CD4-positive, alpha-beta T cell (primary cell): ENCODE data around the gene C20orf96. TPM values are rescaled to one million over a fixed set of nuclear protein-coding genes. Genes with fewer than 3 reads are reported as not detected.

Source experiments
- ATAC-seq: fragments of 200-7000 bp; cut with Tn5 transposase; one replicate; pipeline ENCODE4 v1.10.0; 2022; ENCODE audit warnings: mild to moderate bottlenecking; ENCODE audit not compliant: poor library complexity
- CTCF ChIA-PET: fragments of 350-600 bp; sonication (Branson Sonifier 250); formaldehyde crosslinking; loops from one replicate; lab custom pipeline; 2021; ENCODE audit warnings: antibody characterized with exemption, inconsistent platforms; lab: Charles Lee
- POLR2A ChIA-PET: fragments of 350-600 bp; sonication (Branson Sonifier 250); formaldehyde crosslinking; loops from one replicate; lab custom pipeline; 2021; ENCODE audit warnings: antibody characterized with exemption, inconsistent platforms; lab: Charles Lee
- DNase-seq, 14 experiments: peaks; one replicate each; pipeline ENCODE4 v3.0.0-alpha.2; 2013 to 2020; ENCODE audit warnings: mixed read lengths in 2 of 14
- H3K27ac ChIP-seq, 2 donors: one replicate each; pipeline versions ENCODE4 v1.5.1 to v1.7.0; 2013; ENCODE audit warnings: low read length in 2 of 2, low read depth in 1 of 2, mild to moderate bottlenecking in 1 of 2
- H3K27me3 ChIP-seq, 2 experiments: 1 replicate in 1 of 2; 2 replicates in 1 of 2; pipeline versions ENCODE4 v1.6.1 to v1.7.0; 2013; ENCODE audit warnings: low read length in 2 of 2, control low read depth in 1 of 2, mild to moderate bottlenecking in 1 of 2, moderate library complexity in 1 of 2; ENCODE audit not compliant: insufficient read depth in 2 of 2, control insufficient read depth in 1 of 2
- H3K36me3 ChIP-seq: one replicate; pipeline ENCODE4 v1.6.1; 2013; ENCODE audit warnings: low read length, control low read depth; ENCODE audit not compliant: insufficient read depth
- H3K4me1 ChIP-seq: one replicate; pipeline ENCODE4 v1.6.1; 2013; ENCODE audit warnings: low read length, control low read depth; ENCODE audit not compliant: insufficient read depth
- H3K4me3 ChIP-seq: one replicate; pipeline ENCODE4 v1.5.1; 2013; ENCODE audit warnings: mild to moderate bottlenecking, low read length, moderate library complexity
- H3K9me3 ChIP-seq, 2 experiments: 1 replicate in 1 of 2; 2 replicates in 1 of 2; pipeline versions ENCODE4 v1.6.1 to v1.7.0; 2013; ENCODE audit warnings: low read length in 2 of 2, mild to moderate bottlenecking in 2 of 2, control low read depth in 1 of 2, moderate library complexity in 1 of 2; ENCODE audit not compliant: control insufficient read depth in 1 of 2, insufficient read depth in 1 of 2
- H3K27ac Mint-ChIP-seq: one replicate; pipeline ENCODE4 v1.8.0; 2020; ENCODE audit warnings: mixed read lengths
- H3K27me3 Mint-ChIP-seq: one replicate; pipeline ENCODE4 v1.8.0; 2021; ENCODE audit warnings: mixed read lengths
- H3K36me3 Mint-ChIP-seq: one replicate; pipeline ENCODE4 v1.8.0; 2021; ENCODE audit warnings: low read depth, mixed read lengths
- H3K4me1 Mint-ChIP-seq: one replicate; pipeline ENCODE4 v1.8.0; 2021; ENCODE audit warnings: low read depth, mixed read lengths
- H3K4me3 Mint-ChIP-seq: one replicate; pipeline ENCODE4 v1.8.0; 2020; ENCODE audit warnings: mild to moderate bottlenecking, mixed read lengths
- H3K9me3 Mint-ChIP-seq: one replicate; pipeline ENCODE4 v1.8.0; 2020; ENCODE audit warnings: mixed read lengths
- CTCF ChIP-seq: fragments of 200-600 bp; IDR thresholded peaks from one replicate; pipeline ENCODE4 v1.8.0; 2022; ENCODE audit warnings: antibody characterized with exemption, mild to moderate bottlenecking
- intact Hi-C, 2 experiments: fragments of 100-400 bp; cut with DNase I in 1 of 2; cut with micrococcal nuclease in 1 of 2; formaldehyde crosslinking; loops; one replicate each; pipeline versions ENCODE4 v1.15.1 to v1.9.0; 2023 to 2025; cut with DNase I, micrococcal nuclease
- total RNA-seq, 174 experiments: library from RNA in 2 of 174; stranded (reverse) in 2 of 174; gene quantifications; one replicate each; pipeline ENCODE4 v1.2.3 and lab custom pipeline; 2021 to 2026

The C20orf96 gene
- total RNA-seq, 2 experiments from 2014 or later = 2.4 to 3.3 TPM

GRCh38 chr20:221258-221830 lies 69.2 kb downstream of the C20orf96 start:
- no peak overlapping the region for H3K4me3 ChIP-seq
- ATAC-seq = no peak
- no peaks in the 10 kb centered on the region for H3K9me3 Mint-ChIP-seq
- TF ChIP-seq CTCF = no peak
- intact Hi-C loops = no loop called here
- H3K36me3 ChIP-seq = no peaks in the 10 kb centered on the region
- H3K27me3 Mint-ChIP-seq = peaks cover 36% of the 10 kb centered on the region
- H3K27me3 ChIP-seq = peaks cover 8 to 11% of the 10 kb centered on the region in 2 experiments
- no peaks in the 10 kb centered on the region for H3K9me3 ChIP-seq
- H3K36me3 Mint-ChIP-seq = no peaks in the 10 kb centered on the region
- ChIA-PET POLR2A (no interaction called here), CTCF (no interaction called here)
- H3K27ac ChIP-seq = no peak overlapping the region
- H3K27ac Mint-ChIP-seq = no peak overlapping the region
- no peak for DNase-seq
- H3K4me1 ChIP-seq = no peaks in the 10 kb centered on the region
- H3K4me3 Mint-ChIP-seq = no peak overlapping the region
- peaks cover 7% of the 10 kb centered on the region for H3K4me1 Mint-ChIP-seq

Other genes with a start within 250 kb of the C20orf96 start
- not detected for gene DEFB125, start 203.1 kb downstream of the C20orf96 start, total RNA-seq
- not detected for gene DEFB126, start 148.2 kb downstream of the C20orf96 start, total RNA-seq
- gene DEFB127, start 133.3 kb downstream of the C20orf96 start, total RNA-seq = not detected
- gene DEFB128, start 101.0 kb downstream of the C20orf96 start, total RNA-seq = not detected
- gene DEFB129, start 63.5 kb downstream of the C20orf96 start, total RNA-seq = not detected
- not detected for gene DEFB132, start 33.0 kb downstream of the C20orf96 start, total RNA-seq
- gene ZCCHC3, start 6.8 kb upstream of the C20orf96 start, total RNA-seq = 10 to 100 TPM; 19.3 to 19.5 TPM
- gene SOX12, start 34.8 kb upstream of the C20orf96 start, total RNA-seq = 10 to 100 TPM; 11.6 to 11.9 TPM
- 1 to 10 TPM in 1 of 2 experiments, under 1 TPM in 1; 0.69 to 1.3 TPM for gene NRSN2, start 56.4 kb upstream of the C20orf96 start, total RNA-seq
- 1 to 10 TPM; 1.3 to 1.5 TPM for gene TRIB3, start 90.0 kb upstream of the C20orf96 start, total RNA-seq
- gene RBCK1, start 117.5 kb upstream of the C20orf96 start, total RNA-seq = 10 to 100 TPM; 53.3 to 57.3 TPM
- gene TBC1D20, start 171.8 kb upstream of the C20orf96 start, total RNA-seq = 10 to 100 TPM; 15.7 to 16.1 TPM